ENCODE measurements around the gene ZNF672.
"Not testable (repeated sequence)": the region's sequence is repeated elsewhere in the genome, so short reads cannot be mapped to it uniquely, and the experiment has no call there.

- TF ChIP-seq CTCF (IDR thresholded peaks at IDR 0.05; ENCODE audit: insufficient read depth, low read depth, low read length); EZH2 (IDR thresholded peaks at IDR 0.05; ENCODE audit: insufficient read depth, low read length): not testable (repeated sequence)
These were observed 43.4 kb upstream of the ZNF672 start for GRCh38 chr1:248794663-248795062.

All from astrocyte (in vitro differentiated cells and primary cell).